Activated T-cell treated with anti-CD3 and anti-CD28 coated beads, Interleukin-2, amount 50 U/mL, for 4 hours (primary cell): ENCODE results near the gene TMEM43. TPM values are rescaled to one million over a fixed set of nuclear protein-coding genes. Genes with fewer than 3 reads are reported as not detected.

Source experiments
- ATAC-seq, 2 donors: fragments of 200-7000 bp; cut with Tn5 transposase; one replicate each; pipeline ENCODE4 v1.10.0; 2021
- DNase-seq: peaks from one replicate; pipeline ENCODE4 v3.0.0-alpha.2; 2020
- H3K27me3 Mint-ChIP-seq: one replicate; pipeline ENCODE4 v1.8.0; 2021; ENCODE audit warnings: low read depth, mixed read lengths
- H3K36me3 Mint-ChIP-seq: one replicate; pipeline ENCODE4 v1.8.0; 2022; ENCODE audit warnings: mixed read lengths; ENCODE audit not compliant: insufficient read depth
- H3K4me1 Mint-ChIP-seq: one replicate; pipeline ENCODE4 v1.8.0; 2021; ENCODE audit warnings: low read depth, mixed read lengths
- H3K4me3 Mint-ChIP-seq: one replicate; pipeline ENCODE4 v1.8.0; 2021; ENCODE audit warnings: mild to moderate bottlenecking, moderate library complexity, mixed read lengths
- H3K9me3 Mint-ChIP-seq: one replicate; pipeline ENCODE4 v1.8.0; 2021; ENCODE audit warnings: mixed read lengths
- total RNA-seq, 3 donors: library from RNA; stranded (reverse); gene quantifications; one replicate each; pipeline ENCODE4 v1.2.1, GENCODE V29; 2021

The TMEM43 gene
- total RNA-seq, 3 donors from 2014 or later = 40.3 to 48.4 (median 45.1) TPM

DNA sequence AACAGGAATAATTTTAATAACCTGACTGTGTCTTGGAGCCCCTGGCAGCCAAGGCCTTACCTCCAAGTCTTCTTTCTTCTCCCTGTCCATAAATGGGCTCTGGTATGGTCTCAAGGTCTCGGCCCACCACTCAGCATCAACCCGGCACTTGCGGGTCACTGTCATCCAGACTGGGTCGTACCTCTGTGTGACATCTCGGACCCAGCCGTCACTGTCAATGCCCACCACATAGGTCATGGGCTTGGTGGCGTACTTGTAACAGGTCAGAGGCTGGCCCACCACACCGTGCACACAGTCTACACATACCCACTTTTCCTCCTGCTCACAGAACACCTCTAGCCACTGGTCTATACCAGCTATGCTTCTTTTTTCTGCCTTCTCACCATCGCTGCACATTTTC is 33.1 kb downstream of the TMEM43 start:
- DNase-seq (no peak), ATAC-seq (no peak)
- H3K9me3 Mint-ChIP-seq = peaks cover 16% of the 10 kb centered on the region
- H3K36me3 Mint-ChIP-seq = peaks cover 73% of the 10 kb centered on the region
- peaks cover 16% of the 10 kb centered on the region for H3K4me1 Mint-ChIP-seq
- no peaks in the 10 kb centered on the region for H3K27me3 Mint-ChIP-seq
- no peak overlapping the region for H3K4me3 Mint-ChIP-seq

DNA sequence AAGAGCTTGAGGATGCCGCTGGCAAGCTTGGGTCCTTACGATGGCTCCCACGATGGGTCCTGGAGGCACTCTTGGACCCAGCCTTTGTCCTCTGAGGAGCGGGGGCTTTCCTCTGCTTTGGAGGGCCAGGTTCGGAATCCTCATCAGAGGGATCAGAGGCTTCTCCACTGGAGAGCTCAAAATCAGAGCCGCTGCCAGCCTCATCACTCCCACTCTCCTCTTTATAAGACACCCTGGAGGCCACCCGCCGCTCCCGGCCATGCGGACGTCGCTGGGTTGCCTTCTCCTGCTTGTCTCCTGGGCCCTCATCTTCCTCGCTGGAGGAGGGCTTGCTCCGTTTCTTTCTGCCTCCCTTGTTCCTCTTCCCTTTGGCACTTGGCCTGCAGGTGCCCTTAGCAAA is 33.5 kb downstream of the TMEM43 start:
- DNase-seq (no peak), ATAC-seq (no peak)
- Mint-ChIP-seq H3K4me3 (no peak overlapping the region), H3K36me3 (peaks cover 76% of the 10 kb centered on the region), H3K4me1 (peaks cover 16% of the 10 kb centered on the region), H3K9me3 (peaks cover 16% of the 10 kb centered on the region), H3K27me3 (no peaks in the 10 kb centered on the region)

DNA sequence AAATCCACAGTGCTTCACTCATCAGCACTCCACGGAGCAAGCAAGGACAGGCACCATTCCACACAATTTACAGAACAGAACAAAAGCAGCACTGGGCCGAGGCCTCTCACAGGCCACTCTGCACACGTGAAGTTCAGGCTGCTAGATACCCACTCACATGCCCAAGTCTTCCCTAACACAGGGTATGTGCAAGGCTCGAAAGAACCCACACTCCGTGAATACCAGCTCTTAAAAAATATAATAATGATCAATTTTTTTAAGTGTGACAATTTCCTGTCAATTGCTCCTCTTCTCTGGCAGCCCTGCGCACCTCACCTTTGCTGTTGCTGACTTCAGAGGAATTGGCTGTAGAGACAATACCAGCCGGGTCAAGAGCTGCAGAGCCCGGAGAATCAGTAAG is 34.6 kb downstream of the TMEM43 start:
- Mint-ChIP-seq H3K9me3 (peaks cover 16% of the 10 kb centered on the region), H3K36me3 (peaks cover 78% of the 10 kb centered on the region), H3K27me3 (no peaks in the 10 kb centered on the region), H3K4me1 (peaks cover 11% of the 10 kb centered on the region), H3K4me3 (no peak overlapping the region)
- ATAC-seq (no peak), DNase-seq (no peak)

DNA sequence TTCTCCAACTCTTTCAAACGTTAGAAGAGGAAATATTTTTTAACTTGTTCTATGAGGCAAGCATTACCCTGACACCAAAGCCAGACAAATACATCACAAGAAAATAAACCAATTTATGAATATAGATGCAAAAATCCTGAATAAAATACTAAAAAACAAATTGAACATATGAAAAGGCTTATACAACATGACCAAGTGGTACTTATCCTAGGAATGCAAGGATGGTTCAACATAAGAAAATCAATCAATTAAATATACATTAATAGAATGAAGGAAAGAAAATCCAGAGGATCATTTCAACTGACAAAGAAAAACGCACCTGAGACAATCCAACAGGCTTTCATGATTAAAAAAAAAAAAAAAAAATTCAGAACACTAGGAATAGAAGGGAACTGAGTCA is 36.4 kb downstream of the TMEM43 start:
- Mint-ChIP-seq H3K27me3 (no peaks in the 10 kb centered on the region), H3K4me3 (no peak overlapping the region), H3K4me1 (peaks cover 8% of the 10 kb centered on the region), H3K36me3 (peaks cover 84% of the 10 kb centered on the region), H3K9me3 (peaks cover 16% of the 10 kb centered on the region)
- DNase-seq = no peak
- ATAC-seq = no peak

DNA sequence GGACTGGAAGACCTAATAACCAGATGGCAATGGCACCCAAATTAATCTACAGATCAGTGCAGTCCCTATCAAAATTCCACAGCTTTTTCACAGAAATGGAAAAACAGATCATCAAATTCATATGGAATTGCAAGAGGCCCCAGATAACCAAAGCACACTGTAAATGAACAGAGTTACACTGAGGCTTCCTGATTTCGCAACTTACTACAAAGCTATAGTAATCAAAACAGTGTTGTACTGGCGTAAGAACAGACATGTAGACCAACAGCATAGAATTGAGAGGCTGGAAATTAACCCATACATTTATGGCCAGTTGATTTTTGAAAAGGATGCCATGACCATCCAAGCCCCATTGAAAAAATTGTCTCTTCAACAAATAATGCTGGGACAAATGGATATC is 37.3 kb downstream of the TMEM43 start:
- peaks cover 16% of the 10 kb centered on the region for H3K9me3 Mint-ChIP-seq
- ATAC-seq = no peak
- H3K27me3 Mint-ChIP-seq = no peaks in the 10 kb centered on the region
- H3K4me3 Mint-ChIP-seq = no peak overlapping the region
- peaks cover 2% of the 10 kb centered on the region for H3K4me1 Mint-ChIP-seq
- no peak for DNase-seq
- peaks cover 90% of the 10 kb centered on the region for H3K36me3 Mint-ChIP-seq

DNA sequence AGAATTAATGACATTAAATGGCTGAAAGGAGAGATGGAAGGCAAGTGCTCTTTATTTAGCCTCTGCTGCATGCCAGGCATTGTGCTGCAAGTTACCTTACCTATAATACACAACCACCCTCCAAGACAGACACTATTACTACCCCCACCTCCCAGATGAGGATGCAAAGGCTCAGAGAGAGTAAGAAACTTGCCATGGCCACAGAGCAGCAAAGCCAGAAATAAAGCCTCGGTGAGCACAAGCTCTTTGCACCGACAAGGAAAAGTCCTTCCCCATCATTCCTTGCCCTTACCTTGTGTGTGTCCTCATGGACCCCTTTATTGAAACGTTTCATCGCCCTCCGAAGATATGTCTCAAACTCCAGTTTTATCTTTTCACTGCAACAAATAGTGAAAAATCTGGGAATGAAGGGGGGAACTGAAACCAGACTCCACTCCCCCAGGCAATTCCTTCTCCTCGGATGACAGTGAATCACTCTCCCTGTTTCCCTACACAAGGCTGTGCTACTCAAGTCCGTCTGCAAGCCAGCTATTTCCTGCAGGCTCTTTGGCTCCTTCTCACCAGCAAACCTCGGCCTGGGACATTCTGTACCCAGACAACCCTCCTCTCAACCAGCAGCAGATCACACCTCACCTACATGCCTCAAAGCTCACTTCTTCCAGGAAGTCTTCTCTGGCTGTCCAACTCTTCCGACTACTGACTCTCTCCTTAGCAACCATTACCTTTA is 42.2 kb downstream of the TMEM43 start:
- Mint-ChIP-seq H3K4me3 (no peak overlapping the region), H3K27me3 (no peaks in the 10 kb centered on the region), H3K4me1 (peaks cover 17% of the 10 kb centered on the region), H3K9me3 (peaks cover 6% of the 10 kb centered on the region), H3K36me3 (peaks cover 85% of the 10 kb centered on the region)
- ATAC-seq (no peak), DNase-seq (no peak)

DNA sequence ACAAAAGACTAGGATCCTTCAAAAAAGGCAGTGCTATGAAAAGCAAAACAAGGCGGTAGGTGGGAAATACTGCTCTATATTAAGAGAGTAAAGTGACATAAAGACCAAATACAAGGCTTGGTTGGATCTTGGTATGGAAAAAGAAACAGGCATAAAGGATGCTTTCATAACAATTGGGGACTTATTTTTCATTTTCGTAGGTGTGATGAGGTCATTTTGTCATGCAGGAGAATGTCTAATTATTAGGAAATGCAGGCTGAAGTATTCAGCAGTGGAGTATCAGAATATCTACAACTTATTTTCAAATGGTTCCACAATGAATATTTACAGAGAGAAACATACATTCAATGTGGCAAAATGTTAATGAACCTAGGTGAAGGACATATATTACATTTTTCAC is 44.6 kb downstream of the TMEM43 start:
- Mint-ChIP-seq H3K4me1 (peaks cover 29% of the 10 kb centered on the region), H3K4me3 (no peak overlapping the region), H3K27me3 (no peaks in the 10 kb centered on the region), H3K9me3 (no peaks in the 10 kb centered on the region), H3K36me3 (peaks cover 71% of the 10 kb centered on the region)
- no peak for DNase-seq
- ATAC-seq = no peak

DNA sequence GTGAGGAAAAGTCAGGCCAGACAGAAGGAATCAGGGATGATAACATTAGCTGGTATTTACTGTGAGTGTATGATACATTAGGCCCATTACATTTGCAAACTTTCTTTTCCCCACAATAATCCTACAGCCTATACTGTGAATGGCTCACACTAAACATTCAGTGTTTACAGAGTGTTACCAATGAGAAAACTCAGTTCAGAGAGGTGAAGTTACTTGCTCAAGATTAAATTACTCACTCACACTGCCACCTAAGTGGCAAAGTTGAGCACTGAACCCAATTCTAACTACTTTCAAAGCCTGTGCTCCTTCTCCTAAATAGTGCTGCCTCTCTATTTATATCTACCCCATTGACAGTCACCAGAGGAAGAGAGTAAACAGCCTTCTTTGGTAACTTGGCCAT is 45.0 kb downstream of the TMEM43 start:
- H3K9me3 Mint-ChIP-seq = no peaks in the 10 kb centered on the region
- ATAC-seq (no peak), DNase-seq (no peak)
- peaks cover 66% of the 10 kb centered on the region for H3K36me3 Mint-ChIP-seq
- H3K4me3 Mint-ChIP-seq = no peak overlapping the region
- H3K4me1 Mint-ChIP-seq = peaks cover 32% of the 10 kb centered on the region
- H3K27me3 Mint-ChIP-seq = no peaks in the 10 kb centered on the region

DNA sequence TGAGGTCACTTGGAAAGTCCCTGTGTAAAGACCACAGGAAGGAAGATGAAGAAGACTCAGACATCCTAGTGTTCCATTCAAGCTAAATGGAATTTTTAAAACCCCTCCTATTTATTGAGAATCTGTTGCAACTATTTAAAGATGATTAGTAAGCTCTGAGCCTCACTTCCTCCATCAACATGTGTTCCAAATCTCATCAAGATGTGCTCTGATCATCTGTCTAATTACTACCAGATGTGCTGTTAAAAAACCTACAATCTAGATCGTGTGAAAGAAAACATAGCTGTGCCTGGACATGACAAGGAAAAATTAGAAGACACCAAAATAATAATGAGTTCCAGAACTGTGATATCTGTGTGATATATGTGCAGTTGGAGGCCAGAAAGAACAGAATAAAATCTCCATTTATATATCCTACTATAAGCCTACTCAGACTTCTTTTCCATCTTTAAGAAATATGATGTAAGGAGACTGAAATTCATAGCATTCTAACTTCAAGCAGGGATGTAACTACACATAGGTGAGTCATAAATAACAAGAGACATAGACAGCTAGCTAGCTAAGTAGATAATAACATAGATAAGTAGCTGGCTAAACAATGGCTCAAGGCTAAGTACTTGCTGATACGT is 45.8 kb downstream of the TMEM43 start:
- Mint-ChIP-seq H3K36me3 (peaks cover 58% of the 10 kb centered on the region), H3K4me1 (peaks cover 40% of the 10 kb centered on the region), H3K27me3 (no peaks in the 10 kb centered on the region), H3K4me3 (no peak overlapping the region), H3K9me3 (no peaks in the 10 kb centered on the region)
- ATAC-seq (no peak), DNase-seq (no peak)

DNA sequence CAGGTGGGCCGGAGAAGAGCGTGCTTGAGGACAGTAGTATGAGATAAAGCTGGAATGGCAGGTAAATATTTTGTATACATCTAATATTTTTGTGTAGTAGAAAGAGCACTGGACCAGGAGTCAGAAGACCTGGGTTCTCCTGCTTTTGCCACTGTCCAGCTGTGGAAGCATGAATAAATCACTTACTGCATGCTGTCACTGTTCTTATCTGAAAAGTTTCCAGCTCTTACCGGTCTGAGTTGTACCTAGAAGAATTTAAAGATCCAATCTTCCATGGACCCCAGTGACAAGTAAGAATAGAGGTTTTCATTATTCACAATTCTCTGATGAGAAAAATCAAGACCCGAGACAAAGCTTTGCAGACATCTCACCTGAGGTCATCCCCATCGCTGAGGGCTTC is 47.6 kb downstream of the TMEM43 start:
- no peak for ATAC-seq
- Mint-ChIP-seq H3K27me3 (no peaks in the 10 kb centered on the region), H3K4me1 (peaks cover 54% of the 10 kb centered on the region), H3K4me3 (no peak overlapping the region), H3K9me3 (no peaks in the 10 kb centered on the region), H3K36me3 (peaks cover 42% of the 10 kb centered on the region)
- DNase-seq = no peak

DNA sequence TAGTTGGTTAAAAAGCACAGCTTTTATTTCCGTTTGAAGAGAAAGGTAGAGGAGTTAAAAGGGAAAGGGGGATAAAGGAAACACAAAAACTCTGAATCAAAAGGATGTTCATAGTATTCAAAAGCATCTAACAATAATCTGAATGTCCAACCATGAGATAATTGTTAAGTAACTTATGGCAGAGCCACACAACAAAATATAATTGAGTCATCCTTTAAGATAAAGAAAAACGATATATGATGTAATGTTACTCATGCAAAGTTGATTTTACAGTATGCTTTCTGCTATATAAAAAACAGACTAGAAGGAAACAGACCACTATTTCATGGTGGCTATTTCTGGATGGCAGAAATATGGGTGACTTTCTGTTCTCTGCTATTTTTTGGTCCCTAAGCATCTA is 49.6 kb downstream of the TMEM43 start:
- H3K4me3 Mint-ChIP-seq = no peak overlapping the region
- no peaks in the 10 kb centered on the region for H3K27me3 Mint-ChIP-seq
- H3K9me3 Mint-ChIP-seq = no peaks in the 10 kb centered on the region
- H3K4me1 Mint-ChIP-seq = peaks cover 68% of the 10 kb centered on the region
- no peak for ATAC-seq
- DNase-seq = no peak
- peaks cover 28% of the 10 kb centered on the region for H3K36me3 Mint-ChIP-seq

DNA sequence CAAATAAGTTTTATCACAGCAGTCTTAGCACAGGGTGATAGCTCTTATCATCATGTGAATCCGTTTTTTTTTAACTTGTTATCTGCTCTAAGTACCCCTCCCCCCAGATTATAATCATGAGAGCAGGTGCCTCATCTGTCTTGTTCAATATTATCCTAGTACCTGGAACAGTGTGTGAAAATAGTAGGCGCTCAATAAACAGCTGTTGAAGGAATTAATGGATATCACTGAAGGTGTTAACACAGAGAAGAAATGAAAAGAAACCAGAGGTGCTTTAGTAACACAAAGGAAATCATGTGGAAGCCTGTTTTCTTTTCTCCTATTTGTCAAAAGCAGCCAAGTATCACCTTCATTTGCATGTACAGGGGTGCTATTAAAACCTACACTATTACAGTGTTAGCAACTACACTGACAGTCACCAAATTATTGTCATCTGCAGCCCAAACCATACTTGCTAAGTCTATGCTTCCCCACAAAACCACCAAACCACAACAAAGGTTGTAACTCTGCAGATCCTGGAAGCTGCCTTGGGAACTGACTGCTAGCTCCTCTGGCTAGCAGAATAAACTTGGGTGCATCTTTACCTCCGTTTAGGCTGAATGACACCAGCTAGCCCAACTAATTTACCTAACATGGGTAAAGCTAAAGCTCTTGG is 50.7 kb downstream of the TMEM43 start:
- Mint-ChIP-seq H3K36me3 (peaks cover 18% of the 10 kb centered on the region), H3K4me3 (peak overlapping the region; percentile 53), H3K4me1 (peaks cover 67% of the 10 kb centered on the region), H3K9me3 (no peaks in the 10 kb centered on the region), H3K27me3 (no peaks in the 10 kb centered on the region)
- peak; percentile 32 to 38 for ATAC-seq
- peak; percentile 12 for DNase-seq

DNA sequence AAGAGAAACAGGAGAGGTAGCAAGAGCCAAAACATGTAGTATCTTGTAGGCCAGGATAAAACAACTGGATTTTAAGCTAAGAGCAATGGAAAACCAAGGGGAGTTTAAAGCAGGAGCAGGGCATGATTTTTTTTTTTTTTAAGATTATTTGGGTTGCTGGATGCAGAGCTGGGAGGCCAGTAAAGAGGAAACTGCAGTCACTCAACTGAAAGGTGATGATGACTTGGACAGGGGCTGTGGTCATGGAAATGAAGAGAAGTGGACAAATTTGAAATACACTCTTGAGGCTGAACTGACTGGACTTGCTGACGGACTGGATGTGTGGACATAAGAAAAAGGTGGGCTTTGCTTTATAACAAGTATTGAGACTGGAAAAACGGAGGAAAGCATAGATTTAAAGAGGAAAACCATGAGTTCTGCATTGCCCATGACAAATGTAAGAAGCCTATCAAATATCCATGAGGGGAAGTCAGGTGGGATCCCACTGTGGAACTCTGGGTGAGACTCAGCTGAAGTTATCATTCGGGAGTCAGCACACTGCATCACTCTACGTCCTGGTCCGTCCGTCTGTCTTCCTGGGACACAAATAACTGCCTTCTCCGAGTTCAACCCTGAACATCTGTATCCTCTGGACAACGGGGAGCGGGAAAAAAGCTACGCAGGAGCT is 52.9 kb downstream of the TMEM43 start:
- DNase-seq (no peak), ATAC-seq (peak; percentile 6 to 11)
- peaks cover 14% of the 10 kb centered on the region for H3K36me3 Mint-ChIP-seq
- peak overlapping the region; percentile 93 for H3K4me3 Mint-ChIP-seq
- H3K27me3 Mint-ChIP-seq = no peaks in the 10 kb centered on the region
- peaks cover 68% of the 10 kb centered on the region for H3K4me1 Mint-ChIP-seq
- no peaks in the 10 kb centered on the region for H3K9me3 Mint-ChIP-seq

DNA sequence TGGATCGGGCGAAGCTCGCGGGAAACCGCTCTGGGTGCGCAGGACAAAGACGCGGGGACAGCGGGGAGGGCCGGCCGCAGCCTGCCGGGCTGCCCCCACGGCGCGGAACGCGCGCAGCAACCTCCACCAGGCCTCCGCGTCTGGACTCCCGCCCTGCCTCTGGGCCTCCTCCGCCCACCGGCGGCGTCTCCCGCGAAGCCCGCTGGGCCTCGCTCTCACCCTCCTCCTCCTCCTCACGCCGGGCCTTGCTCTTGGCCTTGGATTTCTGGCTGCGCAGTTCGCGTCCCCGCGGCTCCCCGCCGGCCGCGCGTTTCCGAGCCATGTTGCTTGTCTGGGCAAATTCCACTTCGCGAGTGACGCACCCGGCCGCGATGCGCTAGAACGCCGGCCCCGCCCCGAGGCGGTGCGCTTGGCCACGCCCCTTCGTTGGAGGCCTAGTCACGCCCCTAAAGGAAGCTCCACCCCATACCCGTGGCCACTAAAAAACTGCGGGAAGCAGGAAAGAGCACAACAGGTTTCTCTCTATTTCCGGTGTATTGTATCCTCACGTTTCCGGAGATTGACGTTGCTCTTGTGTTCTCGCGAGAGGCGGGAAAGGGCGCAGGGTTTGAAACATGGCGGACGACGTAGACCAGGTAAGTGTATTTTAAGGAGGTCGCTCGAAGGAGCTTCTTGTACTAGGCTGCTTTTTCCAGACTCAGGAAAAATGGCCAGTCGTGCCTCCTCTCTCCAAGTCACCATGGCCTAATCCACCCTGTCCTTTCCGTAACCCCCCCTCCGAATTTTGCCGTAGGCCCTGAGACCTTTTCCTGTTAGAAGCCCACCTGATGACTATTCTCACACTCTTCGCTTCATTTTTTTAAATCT is 53.6 kb downstream of the TMEM43 start, which contains the start of the genes LSM3 and XPC:
Gene LSM3 (plus strand): TSS at position 571 of the 867 bp plus-strand sequence. CDS start 44 bp downstream, at position 615.
Gene XPC (minus strand): TSS at position 355 of the 867 bp plus-strand sequence. CDS start 33 bp downstream, at position 322.
- peak; percentile 98 for DNase-seq
- H3K4me3 Mint-ChIP-seq = peak within 1 kb of the TSS; percentile 93
- peaks cover 68% of the 10 kb centered on the region for H3K4me1 Mint-ChIP-seq
- peak; percentile 93 to 96 for ATAC-seq
- H3K36me3 Mint-ChIP-seq = peaks cover 17% of the 10 kb centered on the region
- no peaks in the 10 kb centered on the region for H3K9me3 Mint-ChIP-seq
- no peaks in the 10 kb centered on the region for H3K27me3 Mint-ChIP-seq
